ENCODE results near the gene PBX3.

GRCh38 chr9:125852386-125852785 lies 105.2 kb downstream of the PBX3 start:
- no peak for TF ChIP-seq CTCF (IDR thresholded peaks at IDR 0.05)
- no peak for TF ChIP-seq POLR2A (IDR thresholded peaks at IDR 0.05)
